Adrenal gland (tissue), 5 donors: ENCODE measurements around the gene DACT2.

ENCODE experiments used
- CTCF ChIP-seq, 6 experiments: fragments of 450-650 bp in 4 of 6; fragments of 200-600 bp in 2 of 6; sonication (generic) in 1 of 6; IDR thresholded peaks; 1 replicate in 5 of 6; 2 replicates in 1 of 6; pipeline versions ENCODE4 v1.5.1 to v1.8.0; 2016 to 2021; ENCODE audit warnings: antibody characterized with exemption in 6 of 6, mild to moderate bottlenecking in 2 of 6, moderate library complexity in 1 of 6
- POLR2A ChIP-seq, 2 donors: fragments of 450-650 bp; IDR thresholded peaks; one replicate each; pipeline ENCODE4 v1.6.1; 2017; ENCODE audit warnings: antibody characterized with exemption in 2 of 2, mild to moderate bottlenecking in 2 of 2, moderate library complexity in 1 of 2
- donor health status: DM: no; HTN: no; CAD: no.

GRCh38 chr6:168326294-168327261 is 7.0 kb upstream of the DACT2 start:
- TF ChIP-seq CTCF (IDR thresholded peaks at IDR 0.05) (no peak), POLR2A (IDR thresholded peaks at IDR 0.05) (no peak)
